ENCODE data around the gene IL22. TPM values are rescaled to one million over a fixed set of nuclear protein-coding genes. Genes with fewer than 3 reads are reported as not detected.

The IL22 gene
- total RNA-seq, 1 experiment from 2014 or later: not detected

- H3K27me3 ChIP-seq (ENCODE audit: low read length): peaks cover 69% of the 10 kb centered on the region
- H3K27ac ChIP-seq (ENCODE audit: low read length): no peak overlapping the region
- intact Hi-C loops (cut with micrococcal nuclease): no loop called here
- H3K9me2 ChIP-seq (replicated peaks; ENCODE audit: low read length): no peaks in the 10 kb centered on the region
- POLR2A ChIA-PET (ENCODE audit: unreplicated experiment): no interaction called here
- H3K4me1 ChIP-seq (ENCODE audit: insufficient read depth, low read length): no peaks in the 10 kb centered on the region
- no TSS peak for BruUV-seq (replicated peaks)
- H3K9me3 ChIP-seq (ENCODE audit: low read length): no peaks in the 10 kb centered on the region
- H3K4me2 ChIP-seq (ENCODE audit: low read length): no peak overlapping the region
- no peak for ATAC-seq
- no peak for DNase-seq
- no peak overlapping the region for H2AFZ ChIP-seq (ENCODE audit: low read length)
- CTCF ChIA-PET: no interaction called here
- H3K36me3 ChIP-seq (ENCODE audit: low read depth, low read length): no peaks in the 10 kb centered on the region
- H4K20me1 ChIP-seq (ENCODE audit: low read length): no peaks in the 10 kb centered on the region
- no peaks in the 10 kb centered on the region for H3K79me2 ChIP-seq (ENCODE audit: low read length)
- TF ChIP-seq EZH2phosphoT487 (IDR thresholded peaks at IDR 0.05; ENCODE audit: borderline replicate concordance, low read length) (no peak), EZH2 (IDR thresholded peaks at IDR 0.05; ENCODE audit: low read length, unreplicated experiment) (no peak)
- TF ChIP-seq, protein P1, sequence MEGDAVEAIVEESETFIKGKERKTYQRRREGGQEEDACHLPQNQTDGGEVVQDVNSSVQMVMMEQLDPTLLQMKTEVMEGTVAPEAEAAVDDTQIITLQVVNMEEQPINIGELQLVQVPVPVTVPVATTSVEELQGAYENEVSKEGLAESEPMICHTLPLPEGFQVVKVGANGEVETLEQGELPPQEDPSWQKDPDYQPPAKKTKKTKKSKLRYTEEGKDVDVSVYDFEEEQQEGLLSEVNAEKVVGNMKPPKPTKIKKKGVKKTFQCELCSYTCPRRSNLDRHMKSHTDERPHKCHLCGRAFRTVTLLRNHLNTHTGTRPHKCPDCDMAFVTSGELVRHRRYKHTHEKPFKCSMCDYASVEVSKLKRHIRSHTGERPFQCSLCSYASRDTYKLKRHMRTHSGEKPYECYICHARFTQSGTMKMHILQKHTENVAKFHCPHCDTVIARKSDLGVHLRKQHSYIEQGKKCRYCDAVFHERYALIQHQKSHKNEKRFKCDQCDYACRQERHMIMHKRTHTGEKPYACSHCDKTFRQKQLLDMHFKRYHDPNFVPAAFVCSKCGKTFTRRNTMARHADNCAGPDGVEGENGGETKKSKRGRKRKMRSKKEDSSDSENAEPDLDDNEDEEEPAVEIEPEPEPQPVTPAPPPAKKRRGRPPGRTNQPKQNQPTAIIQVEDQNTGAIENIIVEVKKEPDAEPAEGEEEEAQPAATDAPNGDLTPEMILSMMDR (conservative IDR thresholded peaks at IDR 0.05; ENCODE audit: low read depth, low read length): no peak
- no peak overlapping the region for H3K9ac ChIP-seq (ENCODE audit: low read length)
- no peak overlapping the region for H3K4me3 ChIP-seq (ENCODE audit: low read length)
- no peaks in the 10 kb centered on the region for H3F3A ChIP-seq (ENCODE audit: low read length, unreplicated experiment)
These were observed 52.5 kb downstream of the IL22 start for GRCh38 chr12:68200854-68201253.

DNA sequence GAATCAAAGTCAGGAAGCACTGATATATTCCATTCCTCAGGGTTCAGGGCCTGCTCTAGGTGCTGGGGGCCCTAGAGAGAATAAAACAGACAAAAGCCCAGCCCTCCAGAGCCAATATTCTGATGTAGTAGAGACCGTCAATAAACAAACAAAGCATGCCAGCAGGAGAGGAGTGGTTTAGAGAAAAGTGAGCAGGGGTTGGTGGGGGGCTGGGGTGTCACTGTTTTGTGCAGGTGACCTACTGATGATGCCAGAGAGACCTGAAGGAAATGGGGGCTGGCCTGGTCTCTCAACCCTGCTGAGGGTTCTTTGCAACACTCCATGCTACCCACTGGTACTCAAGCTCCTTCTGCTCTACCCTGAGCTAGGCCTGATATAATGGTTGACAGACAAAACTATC is 54.3 kb downstream of the IL22 start:
- intact Hi-C loops (cut with micrococcal nuclease): no loop called here
- ATAC-seq: no peak

DNA sequence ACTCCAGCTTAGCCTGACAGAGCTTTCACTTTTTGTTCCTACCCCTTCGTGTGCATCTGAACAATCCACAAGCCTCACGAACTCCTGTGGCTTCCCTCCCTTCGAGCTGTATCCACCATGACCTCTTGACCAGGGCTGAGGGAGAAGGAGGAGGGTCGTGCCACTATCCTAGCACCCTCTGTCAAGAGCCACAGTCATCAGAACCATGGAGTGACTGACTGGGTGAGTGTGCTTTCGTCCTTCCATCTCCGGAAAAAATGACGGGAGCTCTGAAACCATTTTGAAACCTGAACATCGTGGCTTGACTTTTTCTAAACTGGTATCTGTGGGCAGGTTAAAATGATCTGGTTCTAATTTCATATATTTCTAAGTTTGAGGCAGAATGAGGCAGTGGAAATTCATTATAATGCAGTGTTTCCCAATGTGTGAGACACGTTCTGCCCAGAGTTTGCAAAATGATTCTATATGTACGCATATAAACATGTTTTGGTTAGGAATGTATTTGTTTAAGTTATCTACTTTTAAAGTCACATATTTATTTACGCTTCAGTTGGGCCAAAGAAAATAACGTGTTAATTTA is 54.8 kb downstream of the IL22 start:
- Histone ChIP-seq H4K20me1 (ENCODE audit: low read length) (no peaks in the 10 kb centered on the region), H3K4me3 (ENCODE audit: low read length) (no peak overlapping the region), H3K4me1 (ENCODE audit: insufficient read depth, low read length) (no peaks in the 10 kb centered on the region), H3K4me2 (ENCODE audit: low read length) (no peak overlapping the region), H3K27me3 (ENCODE audit: low read length) (peaks cover 56% of the 10 kb centered on the region), H3F3A (ENCODE audit: low read length, unreplicated experiment) (no peaks in the 10 kb centered on the region), H3K27ac (ENCODE audit: low read length) (no peak overlapping the region), H3K79me2 (ENCODE audit: low read length) (no peaks in the 10 kb centered on the region), H3K36me3 (ENCODE audit: low read depth, low read length) (no peaks in the 10 kb centered on the region), H3K9me2 (replicated peaks; ENCODE audit: low read length) (no peaks in the 10 kb centered on the region), H2AFZ (ENCODE audit: low read length) (no peak overlapping the region), H3K9ac (ENCODE audit: low read length) (no peak overlapping the region), H3K9me3 (ENCODE audit: low read length) (no peaks in the 10 kb centered on the region)
- intact Hi-C loops (cut with micrococcal nuclease): no loop called here
- no peak for DNase-seq
- no TSS peak for BruUV-seq (replicated peaks)
- no peak for ATAC-seq
- TF ChIP-seq, protein P1 (conservative IDR thresholded peaks at IDR 0.05; ENCODE audit: low read depth, low read length): no peak
- TF ChIP-seq EZH2phosphoT487 (IDR thresholded peaks at IDR 0.05; ENCODE audit: borderline replicate concordance, low read length): no peak
- TF ChIP-seq EZH2 (IDR thresholded peaks at IDR 0.05; ENCODE audit: low read length, unreplicated experiment): no peak
- CTCF ChIA-PET: no interaction called here
- POLR2A ChIA-PET (ENCODE audit: unreplicated experiment): no interaction called here

More for the DNA sequence above, 54.3 kb downstream of the IL22 start:
- no peak overlapping the region for H3K4me2 ChIP-seq (ENCODE audit: low read length)
- H3F3A ChIP-seq (ENCODE audit: low read length, unreplicated experiment): no peaks in the 10 kb centered on the region
- no peaks in the 10 kb centered on the region for H4K20me1 ChIP-seq (ENCODE audit: low read length)
- H3K9ac ChIP-seq (ENCODE audit: low read length): no peak overlapping the region
- ChIA-PET CTCF (no interaction called here), POLR2A (ENCODE audit: unreplicated experiment) (no interaction called here)
- no TSS peak for BruUV-seq (replicated peaks)
- no peak overlapping the region for H2AFZ ChIP-seq (ENCODE audit: low read length)
- H3K27ac ChIP-seq (ENCODE audit: low read length): no peak overlapping the region
- H3K27me3 ChIP-seq (ENCODE audit: low read length): peaks cover 61% of the 10 kb centered on the region
- H3K9me2 ChIP-seq (replicated peaks; ENCODE audit: low read length): no peaks in the 10 kb centered on the region
- TF ChIP-seq EZH2phosphoT487 (IDR thresholded peaks at IDR 0.05; ENCODE audit: borderline replicate concordance, low read length) (no peak), EZH2 (IDR thresholded peaks at IDR 0.05; ENCODE audit: low read length, unreplicated experiment) (no peak)
- TF ChIP-seq, protein P1 (conservative IDR thresholded peaks at IDR 0.05; ENCODE audit: low read depth, low read length): no peak
- DNase-seq: no peak
- no peaks in the 10 kb centered on the region for H3K9me3 ChIP-seq (ENCODE audit: low read length)
- H3K4me3 ChIP-seq (ENCODE audit: low read length): no peak overlapping the region
- no peaks in the 10 kb centered on the region for H3K79me2 ChIP-seq (ENCODE audit: low read length)
- H3K4me1 ChIP-seq (ENCODE audit: insufficient read depth, low read length): no peaks in the 10 kb centered on the region
- H3K36me3 ChIP-seq (ENCODE audit: low read depth, low read length): no peaks in the 10 kb centered on the region
